Measurements from ENCODE around the gene ASTN2. TPM values are rescaled to one million over a fixed set of nuclear protein-coding genes. Genes with fewer than 3 reads are reported as not detected.
A peak's percentile ranks its signal among the peaks of the same experiment; 100 is the strongest.

The ASTN2 gene
- total RNA-seq, 1 donor from 2014 or later: 0.53 TPM

- TF ChIP-seq CTCF (IDR thresholded peaks at IDR 0.05; ENCODE audit: insufficient read depth, low read length, severe bottlenecking): no peak
- DNase-seq (ENCODE audit: low read depth) (peak; percentile 4), FAIRE-seq (no peak)
- Histone ChIP-seq H3K27me3 (ENCODE audit: control insufficient read depth, insufficient read depth, low read length) (no peaks in the 10 kb centered on the region), H3K36me3 (ENCODE audit: control insufficient read depth, insufficient read depth, low read length) (no peaks in the 10 kb centered on the region), H3K4me3 (ENCODE audit: low read depth, low read length) (no peak overlapping the region)
Observed at GRCh38 chr9:117224695-117225094, 190.2 kb downstream of the ASTN2 start.

DNA sequence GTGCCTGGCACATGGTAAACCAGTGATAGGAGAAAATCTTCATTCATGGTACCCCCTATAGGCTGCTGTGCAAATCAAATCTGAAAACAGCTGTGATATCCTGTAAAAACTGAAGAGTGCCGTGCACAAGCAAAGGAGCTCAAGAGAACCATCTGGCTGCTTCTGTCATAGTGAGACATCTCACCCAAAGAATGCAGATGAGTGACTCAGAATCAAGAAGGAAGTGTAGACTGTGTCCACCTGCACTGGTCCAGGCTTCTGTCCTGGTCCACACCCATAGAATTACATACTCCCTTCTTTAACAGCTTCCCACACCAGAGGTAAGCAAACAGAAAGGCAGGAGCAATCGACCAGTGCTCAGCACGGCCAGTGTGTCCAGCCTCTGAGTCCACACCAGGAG lies 195.9 kb downstream of the ASTN2 start:
- peak; percentile 2 for DNase-seq (ENCODE audit: low read depth)
- no peak for FAIRE-seq
- Histone ChIP-seq H3K4me3 (ENCODE audit: low read depth, low read length) (no peak overlapping the region), H3K27me3 (ENCODE audit: control insufficient read depth, insufficient read depth, low read length) (no peaks in the 10 kb centered on the region), H3K36me3 (ENCODE audit: control insufficient read depth, insufficient read depth, low read length) (no peaks in the 10 kb centered on the region)
- no peak for TF ChIP-seq CTCF (IDR thresholded peaks at IDR 0.05; ENCODE audit: insufficient read depth, low read length, severe bottlenecking)

GRCh38 chr9:117214416-117214815 lies 200.4 kb downstream of the ASTN2 start:
- FAIRE-seq: no peak
- H3K36me3 ChIP-seq (ENCODE audit: control insufficient read depth, insufficient read depth, low read length): no peaks in the 10 kb centered on the region

GRCh38 chr9:117211280-117211679 lies 203.6 kb downstream of the ASTN2 start:
- no peak for TF ChIP-seq CTCF (IDR thresholded peaks at IDR 0.05; ENCODE audit: insufficient read depth, low read length, severe bottlenecking)
- Histone ChIP-seq H3K4me3 (ENCODE audit: low read depth, low read length) (no peak overlapping the region), H3K36me3 (ENCODE audit: control insufficient read depth, insufficient read depth, low read length) (no peaks in the 10 kb centered on the region), H3K27me3 (ENCODE audit: control insufficient read depth, insufficient read depth, low read length) (no peaks in the 10 kb centered on the region)
- DNase-seq (ENCODE audit: low read depth) (no peak), FAIRE-seq (no peak)

More at GRCh38 chr9:117214416-117214815, 200.4 kb downstream of the ASTN2 start:
- no peak overlapping the region for H3K4me3 ChIP-seq (ENCODE audit: low read depth, low read length)
- no peak for DNase-seq (ENCODE audit: low read depth)
- no peak for TF ChIP-seq CTCF (IDR thresholded peaks at IDR 0.05; ENCODE audit: insufficient read depth, low read length, severe bottlenecking)
- H3K27me3 ChIP-seq (ENCODE audit: control insufficient read depth, insufficient read depth, low read length): no peaks in the 10 kb centered on the region

DNA sequence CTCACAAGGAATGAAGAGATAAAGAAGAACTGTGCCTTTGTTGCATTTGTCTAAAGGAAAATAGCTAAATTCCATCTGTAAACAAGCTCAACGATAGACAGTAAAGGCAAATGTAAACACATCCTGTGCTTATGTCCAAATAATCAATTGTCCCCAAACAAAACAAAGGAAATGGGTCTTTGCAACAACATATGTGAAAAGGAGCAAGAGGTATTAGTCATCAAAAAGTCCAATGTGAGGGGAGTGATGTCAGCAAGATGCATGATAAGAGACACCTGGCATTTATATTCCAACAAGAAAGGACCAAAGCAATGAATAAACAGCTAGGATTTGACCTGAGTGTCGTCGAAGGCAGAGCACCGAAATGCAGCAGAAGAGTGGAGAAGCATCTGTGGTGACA lies 209.1 kb downstream of the ASTN2 start:
- H3K27me3 ChIP-seq (ENCODE audit: control insufficient read depth, insufficient read depth, low read length): no peaks in the 10 kb centered on the region
- DNase-seq (ENCODE audit: low read depth) (peak; percentile 4), FAIRE-seq (no peak)

More for the DNA sequence above, 209.1 kb downstream of the ASTN2 start:
- H3K36me3 ChIP-seq (ENCODE audit: control insufficient read depth, insufficient read depth, low read length): no peaks in the 10 kb centered on the region
- H3K4me3 ChIP-seq (ENCODE audit: low read depth, low read length): no peak overlapping the region
- TF ChIP-seq CTCF (IDR thresholded peaks at IDR 0.05; ENCODE audit: insufficient read depth, low read length, severe bottlenecking): no peak

Data from bronchial epithelial cell (primary cell).